Neuron (in vitro differentiated cells): Measurements from ENCODE around the gene EDIL3.
A peak's percentile ranks its signal among the peaks of the same experiment; 100 is the strongest.

Experiments
- H2AFZ ChIP-seq: one replicate; pipeline ENCODE4 v1.6.1; 2013; ENCODE audit warnings: low read depth, mild to moderate bottlenecking, inconsistent platforms, low read length, moderate library complexity
- H3K27me3 ChIP-seq: one replicate; pipeline ENCODE4 v1.6.1; 2013; ENCODE audit warnings: low read length; ENCODE audit not compliant: insufficient read depth
- H3K36me3 ChIP-seq: one replicate; pipeline ENCODE4 v1.6.1; 2013; ENCODE audit warnings: low read length; ENCODE audit not compliant: insufficient read depth
- H3K4me1 ChIP-seq: one replicate; pipeline ENCODE4 v1.6.1; 2013; ENCODE audit warnings: low read length; ENCODE audit not compliant: insufficient read depth
- H3K4me3 ChIP-seq: 2 replicates; pipeline ENCODE4 v1.5.1; 2013; ENCODE audit warnings: mild to moderate bottlenecking, low read length, moderate library complexity
- H3K9me3 ChIP-seq: one replicate; pipeline ENCODE4 v1.6.1; 2013; ENCODE audit warnings: low read length

The EDIL3 gene, protein sequence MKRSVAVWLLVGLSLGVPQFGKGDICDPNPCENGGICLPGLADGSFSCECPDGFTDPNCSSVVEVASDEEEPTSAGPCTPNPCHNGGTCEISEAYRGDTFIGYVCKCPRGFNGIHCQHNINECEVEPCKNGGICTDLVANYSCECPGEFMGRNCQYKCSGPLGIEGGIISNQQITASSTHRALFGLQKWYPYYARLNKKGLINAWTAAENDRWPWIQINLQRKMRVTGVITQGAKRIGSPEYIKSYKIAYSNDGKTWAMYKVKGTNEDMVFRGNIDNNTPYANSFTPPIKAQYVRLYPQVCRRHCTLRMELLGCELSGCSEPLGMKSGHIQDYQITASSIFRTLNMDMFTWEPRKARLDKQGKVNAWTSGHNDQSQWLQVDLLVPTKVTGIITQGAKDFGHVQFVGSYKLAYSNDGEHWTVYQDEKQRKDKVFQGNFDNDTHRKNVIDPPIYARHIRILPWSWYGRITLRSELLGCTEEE

DNA sequence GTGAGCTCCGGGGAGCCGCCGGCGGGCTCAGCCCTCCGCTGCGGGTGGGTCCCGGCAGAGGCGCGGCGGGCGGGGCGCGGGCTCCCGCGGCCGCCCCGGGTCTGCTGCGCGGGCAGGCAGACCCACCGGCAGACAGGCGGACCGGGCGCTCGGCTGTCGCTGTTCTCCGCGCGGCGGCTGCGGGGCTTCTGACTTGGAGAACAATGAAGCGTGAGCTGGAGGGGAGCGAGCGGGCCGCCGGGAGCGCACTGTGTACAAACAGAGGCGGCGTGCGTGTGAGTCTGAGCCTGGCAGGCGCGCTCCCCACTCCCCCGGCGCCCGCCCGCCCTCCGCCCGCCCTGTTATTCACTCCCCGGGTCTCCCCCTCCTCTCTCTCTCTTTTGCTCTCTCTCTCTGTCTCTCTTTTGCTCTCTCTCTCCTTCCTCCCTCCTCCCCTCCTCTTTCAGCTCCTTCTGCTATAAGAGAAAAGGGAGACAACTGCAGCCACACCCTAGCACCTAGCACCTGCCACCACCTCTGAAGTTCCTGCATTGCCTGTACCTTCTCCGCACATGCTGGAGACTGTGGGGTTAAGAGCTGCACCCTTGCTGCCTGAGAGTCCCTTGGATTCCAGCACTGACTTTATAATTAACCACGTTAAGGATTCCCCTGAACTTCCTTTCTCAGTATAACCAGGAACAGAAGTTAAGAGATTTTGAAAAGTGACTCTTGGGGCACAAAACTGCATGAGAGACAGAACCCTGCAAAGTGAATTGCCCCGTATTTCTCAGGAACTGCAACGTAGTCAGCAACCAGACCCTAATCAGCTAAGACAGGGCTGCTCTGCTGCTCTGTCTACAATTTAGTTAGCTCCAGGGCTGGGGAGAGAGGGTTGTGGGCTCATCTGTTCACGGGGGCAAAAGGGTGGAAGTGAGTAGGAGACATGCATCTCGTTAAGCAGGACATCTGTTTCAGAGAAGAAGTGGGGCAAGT is at the start of gene EDIL3:
Gene EDIL3 (minus strand): TSS at position 277 of the 972 bp plus-strand sequence. CDS start 506 bp downstream, outside the sequence.
- H3K4me1 ChIP-seq = peaks cover 23% of the 10 kb centered on the region
- H2AFZ ChIP-seq = peak within 1 kb of the TSS; percentile 100
- no peaks in the 10 kb centered on the region for H3K9me3 ChIP-seq
- H3K36me3 ChIP-seq = no peaks in the 10 kb centered on the region
- peaks cover 41% of the 10 kb centered on the region for H3K27me3 ChIP-seq
- peak within 1 kb of the TSS; percentile 58 for H3K4me3 ChIP-seq

DNA sequence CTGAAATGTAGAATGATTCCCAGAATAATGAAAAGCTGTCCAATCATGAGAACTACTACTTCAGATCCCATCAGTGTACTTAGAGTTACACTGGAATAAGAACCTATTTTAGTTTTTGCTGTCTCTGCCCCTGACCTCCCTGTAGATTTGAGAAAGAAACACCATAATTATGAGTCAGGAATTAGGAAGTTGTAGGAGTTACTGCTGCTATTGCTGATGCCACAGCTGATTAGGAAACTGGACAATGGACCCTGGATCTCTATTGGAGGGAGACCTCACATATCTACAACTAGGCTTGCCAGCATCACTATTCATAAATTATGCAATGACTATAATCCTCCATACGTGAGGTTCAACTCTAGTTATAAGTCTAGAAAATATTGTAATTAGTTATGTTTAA is 48.8 kb upstream of the EDIL3 start:
- Histone ChIP-seq H3K4me3 (no peak overlapping the region), H3K4me1 (no peaks in the 10 kb centered on the region), H3K36me3 (no peaks in the 10 kb centered on the region), H2AFZ (no peak overlapping the region), H3K9me3 (no peaks in the 10 kb centered on the region), H3K27me3 (no peaks in the 10 kb centered on the region)

DNA sequence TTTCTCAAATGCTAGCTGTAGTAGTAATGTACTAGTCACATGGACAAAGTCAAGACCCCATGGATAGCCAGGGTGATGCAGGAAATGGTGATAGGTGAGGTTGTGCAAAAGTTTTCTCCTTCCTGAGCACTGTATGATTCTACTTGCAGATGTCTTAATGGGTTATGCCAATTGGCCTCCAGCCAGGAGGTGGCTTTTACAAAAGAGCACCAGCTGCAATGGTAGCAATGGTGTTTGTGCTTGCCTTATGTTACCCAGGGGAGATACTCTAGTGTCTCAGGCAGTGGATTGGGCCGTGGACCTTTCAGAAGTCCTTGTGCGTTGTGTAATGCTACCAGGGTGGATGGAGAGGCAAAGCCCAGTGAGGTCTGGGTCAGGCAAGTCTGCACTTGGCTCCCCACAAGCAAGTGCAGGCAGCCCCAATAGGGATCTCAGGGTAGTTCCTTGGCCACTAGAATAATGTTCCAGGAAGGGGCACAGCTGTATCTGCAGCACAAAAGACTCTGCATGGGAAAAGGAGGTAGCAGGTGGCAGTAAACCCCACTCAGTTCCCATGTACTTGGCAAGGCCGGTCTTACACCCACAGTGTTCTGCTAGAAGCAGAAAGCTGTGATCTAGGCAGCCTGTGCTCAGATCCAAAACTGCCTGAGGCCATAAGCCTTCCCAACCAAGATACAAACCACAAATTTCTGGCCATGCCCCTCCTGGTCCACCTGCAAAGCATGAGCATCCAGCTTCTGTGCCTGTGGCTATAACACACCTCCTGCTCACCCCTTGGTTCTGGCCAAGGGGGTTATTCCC is 46.4 kb upstream of the EDIL3 start:
- Histone ChIP-seq H3K36me3 (no peaks in the 10 kb centered on the region), H3K9me3 (no peaks in the 10 kb centered on the region), H3K4me1 (no peaks in the 10 kb centered on the region), H3K27me3 (no peaks in the 10 kb centered on the region), H2AFZ (no peak overlapping the region), H3K4me3 (no peak overlapping the region)

DNA sequence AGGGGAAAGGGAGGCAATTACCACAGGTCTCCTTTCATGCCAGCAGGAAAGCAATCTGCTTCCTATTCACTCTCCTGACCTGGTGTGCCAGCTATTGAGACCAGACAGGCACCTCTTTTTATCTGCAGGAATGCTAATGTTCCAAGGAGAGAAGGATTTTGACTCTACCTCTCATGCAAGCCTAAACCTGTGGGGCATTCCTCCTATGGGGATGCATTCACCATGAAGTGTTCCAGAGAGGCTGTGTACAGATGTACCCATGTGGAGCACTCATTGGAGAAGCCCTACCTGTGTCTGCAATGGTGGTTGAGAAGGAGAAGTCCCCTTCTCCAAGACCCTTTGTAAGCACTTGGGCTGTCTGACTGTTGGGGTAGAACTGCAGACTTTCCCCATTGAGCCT is 45.4 kb upstream of the EDIL3 start:
- Histone ChIP-seq H2AFZ (no peak overlapping the region), H3K36me3 (no peaks in the 10 kb centered on the region), H3K4me1 (peaks cover 2% of the 10 kb centered on the region), H3K27me3 (no peaks in the 10 kb centered on the region), H3K9me3 (no peaks in the 10 kb centered on the region), H3K4me3 (no peak overlapping the region)

DNA sequence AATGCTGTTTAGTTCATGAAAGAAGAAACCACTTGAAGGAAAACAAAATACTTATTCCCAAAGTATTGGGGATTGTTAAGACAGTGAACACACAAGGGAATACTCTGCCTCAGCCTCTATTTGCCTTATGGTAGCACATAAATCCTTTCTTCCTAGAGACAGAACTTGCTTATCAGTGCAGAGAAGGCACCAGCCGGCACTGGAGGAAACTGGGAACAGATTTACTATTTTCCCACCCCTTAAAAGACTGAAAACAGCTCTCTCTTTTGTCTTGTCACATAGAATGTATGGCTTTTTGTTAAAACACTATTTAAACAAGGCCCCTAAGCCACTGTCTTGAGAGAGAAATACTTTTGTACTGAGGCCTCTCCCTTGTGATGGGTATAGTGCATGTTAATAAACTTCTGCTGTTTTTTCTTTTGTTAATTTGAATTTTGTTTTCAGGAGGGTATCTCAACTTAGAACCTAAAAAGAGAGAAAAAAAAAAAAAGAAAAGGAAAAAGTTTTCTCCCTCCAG is 40.7 kb upstream of the EDIL3 start:
- Histone ChIP-seq H2AFZ (no peak overlapping the region), H3K9me3 (no peaks in the 10 kb centered on the region), H3K27me3 (no peaks in the 10 kb centered on the region), H3K4me1 (peaks cover 2% of the 10 kb centered on the region), H3K4me3 (no peak overlapping the region), H3K36me3 (no peaks in the 10 kb centered on the region)

DNA sequence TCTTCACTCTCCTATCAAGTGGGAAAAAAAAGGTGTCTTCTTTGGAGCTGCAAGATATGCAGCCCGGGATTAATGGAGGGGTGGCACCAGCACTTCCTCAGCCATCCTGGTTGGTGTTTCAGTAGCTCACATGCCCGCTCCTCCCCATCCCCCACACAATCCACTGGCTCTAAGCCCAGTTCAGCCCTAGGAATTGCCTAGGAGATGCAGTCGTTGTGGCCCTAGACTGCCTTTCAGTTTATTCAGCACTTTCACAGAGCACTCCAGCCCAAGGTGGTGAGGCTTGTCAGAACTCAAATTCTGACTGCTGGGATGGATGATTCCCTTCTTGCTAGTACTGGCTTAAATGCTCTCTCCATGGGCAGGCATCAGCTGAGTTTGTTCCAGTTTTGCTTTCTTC is 35.1 kb upstream of the EDIL3 start:
- Histone ChIP-seq H3K9me3 (no peaks in the 10 kb centered on the region), H2AFZ (no peak overlapping the region), H3K4me3 (no peak overlapping the region), H3K27me3 (no peaks in the 10 kb centered on the region), H3K4me1 (no peaks in the 10 kb centered on the region), H3K36me3 (no peaks in the 10 kb centered on the region)

DNA sequence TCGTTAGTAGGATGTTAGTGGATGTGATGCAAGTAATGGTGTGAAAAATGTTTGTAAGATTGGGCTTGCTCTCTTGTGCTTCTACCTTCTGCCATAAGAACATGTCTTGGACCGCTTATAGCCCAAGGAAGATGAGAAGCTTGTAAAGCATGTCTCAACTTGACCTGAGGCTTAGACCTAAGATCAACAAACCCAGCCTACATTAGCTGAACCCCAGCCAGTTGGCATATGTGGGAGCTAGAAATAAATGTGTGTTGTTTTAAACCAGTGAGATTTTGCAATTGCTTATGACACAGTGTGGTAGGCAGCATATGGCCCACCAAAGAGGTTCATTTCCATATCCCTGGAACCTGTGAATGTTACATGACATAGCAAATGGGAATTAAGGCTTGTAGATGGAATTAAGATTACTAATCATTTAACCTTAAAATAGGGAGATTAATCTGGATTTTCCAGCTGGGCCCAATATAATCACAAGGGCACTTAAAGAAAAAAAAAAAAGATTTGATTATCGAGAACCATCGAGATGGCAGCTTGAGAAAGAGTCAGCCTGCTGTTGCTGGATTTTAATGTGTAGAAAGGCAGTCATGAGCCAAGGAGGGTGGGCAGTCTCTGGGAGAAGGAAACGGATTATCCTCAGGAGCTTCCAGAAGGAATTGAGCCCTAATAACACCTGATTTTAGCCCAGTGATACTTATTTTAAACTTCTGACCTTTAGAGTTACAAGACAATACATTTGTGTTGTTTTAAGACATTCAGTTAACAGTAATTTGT is 27.3 kb upstream of the EDIL3 start:
- H3K4me3 ChIP-seq = no peak overlapping the region
- no peaks in the 10 kb centered on the region for H3K27me3 ChIP-seq
- no peak overlapping the region for H2AFZ ChIP-seq
- H3K36me3 ChIP-seq = no peaks in the 10 kb centered on the region
- H3K4me1 ChIP-seq = no peaks in the 10 kb centered on the region
- no peaks in the 10 kb centered on the region for H3K9me3 ChIP-seq

DNA sequence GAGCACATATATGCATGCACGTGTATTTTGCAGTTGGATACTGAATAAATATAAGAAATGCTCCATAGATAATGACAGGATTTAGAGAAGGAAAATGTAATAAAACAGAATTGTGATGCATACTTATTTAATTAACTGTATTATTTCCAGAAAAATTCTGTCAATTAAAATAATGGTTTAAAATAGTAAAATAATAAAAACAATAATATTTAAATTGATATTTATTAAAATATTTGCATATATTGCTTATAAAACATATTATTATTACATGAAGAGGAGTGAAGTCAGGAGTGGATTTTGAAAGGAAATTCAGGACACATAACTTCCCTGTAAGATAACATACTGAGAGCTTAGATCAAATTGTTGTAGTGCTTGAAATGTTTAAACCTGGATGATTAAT is 21.4 kb upstream of the EDIL3 start:
- H3K4me1 ChIP-seq = no peaks in the 10 kb centered on the region
- no peaks in the 10 kb centered on the region for H3K27me3 ChIP-seq
- H2AFZ ChIP-seq = no peak overlapping the region
- H3K9me3 ChIP-seq = no peaks in the 10 kb centered on the region
- no peaks in the 10 kb centered on the region for H3K36me3 ChIP-seq
- H3K4me3 ChIP-seq = no peak overlapping the region

DNA sequence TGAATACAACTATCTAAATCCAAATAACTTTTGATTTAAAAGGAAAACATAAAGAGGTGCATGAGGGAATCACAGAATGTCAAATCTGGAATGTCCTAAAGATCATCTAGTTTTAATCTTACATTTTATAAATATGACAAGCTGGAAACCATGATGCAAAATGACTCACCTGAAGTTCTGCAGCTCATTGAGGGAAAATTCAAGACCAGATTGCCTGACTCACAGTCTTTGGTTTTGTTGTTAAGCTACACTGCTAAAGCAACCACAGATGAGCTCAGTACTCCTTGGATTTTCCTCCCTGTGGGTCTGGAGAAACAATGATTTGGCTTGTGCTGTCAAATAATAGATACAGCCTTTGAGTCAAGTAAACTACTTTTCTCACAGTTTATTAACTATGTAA is 19.1 kb upstream of the EDIL3 start:
- no peak overlapping the region for H3K4me3 ChIP-seq
- H3K36me3 ChIP-seq = no peaks in the 10 kb centered on the region
- H2AFZ ChIP-seq = no peak overlapping the region
- no peaks in the 10 kb centered on the region for H3K27me3 ChIP-seq
- H3K4me1 ChIP-seq = no peaks in the 10 kb centered on the region
- H3K9me3 ChIP-seq = no peaks in the 10 kb centered on the region

DNA sequence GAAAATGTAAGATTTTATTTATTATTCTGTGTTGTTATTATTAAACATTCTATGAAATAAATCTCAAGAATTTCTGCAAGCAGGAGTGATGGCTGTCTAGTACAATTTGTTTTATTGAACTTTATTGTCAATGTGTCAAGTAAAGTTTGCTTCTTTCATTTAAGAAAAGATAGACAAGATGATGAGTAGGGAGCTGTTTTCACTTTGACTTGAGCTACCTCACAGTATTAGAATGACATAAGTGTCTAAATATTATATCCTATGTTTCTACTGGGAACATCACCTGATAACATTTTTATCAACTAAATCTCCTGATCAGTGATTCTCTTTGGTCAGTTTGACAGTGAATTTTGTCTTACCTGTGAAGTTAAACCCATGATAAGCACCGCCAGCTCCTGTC is 12.7 kb upstream of the EDIL3 start:
- Histone ChIP-seq H3K27me3 (no peaks in the 10 kb centered on the region), H3K9me3 (no peaks in the 10 kb centered on the region), H3K36me3 (no peaks in the 10 kb centered on the region), H3K4me3 (no peak overlapping the region), H2AFZ (no peak overlapping the region), H3K4me1 (no peaks in the 10 kb centered on the region)

DNA sequence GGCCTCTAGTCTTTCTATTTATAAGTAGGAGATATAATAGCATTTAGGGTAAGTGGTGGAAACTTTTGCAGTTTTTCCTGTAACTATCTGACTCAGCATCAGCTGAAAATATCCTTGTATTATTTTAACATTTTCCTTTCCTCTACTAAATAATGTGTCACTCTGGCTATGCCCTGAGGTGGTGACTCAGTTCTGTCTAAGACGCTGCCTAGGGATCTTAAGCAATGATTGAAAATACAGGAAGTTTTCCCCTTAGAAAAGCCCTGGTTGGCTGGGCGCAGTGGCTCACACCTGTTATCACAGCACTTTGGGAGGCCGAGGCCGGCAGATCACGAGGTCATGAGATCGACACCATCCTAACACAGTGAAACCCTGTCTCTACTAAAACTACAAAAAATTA is 9.3 kb upstream of the EDIL3 start:
- H3K9me3 ChIP-seq = no peaks in the 10 kb centered on the region
- no peaks in the 10 kb centered on the region for H3K27me3 ChIP-seq
- no peak overlapping the region for H3K4me3 ChIP-seq
- H3K36me3 ChIP-seq = no peaks in the 10 kb centered on the region
- no peaks in the 10 kb centered on the region for H3K4me1 ChIP-seq
- H2AFZ ChIP-seq = no peak overlapping the region

DNA sequence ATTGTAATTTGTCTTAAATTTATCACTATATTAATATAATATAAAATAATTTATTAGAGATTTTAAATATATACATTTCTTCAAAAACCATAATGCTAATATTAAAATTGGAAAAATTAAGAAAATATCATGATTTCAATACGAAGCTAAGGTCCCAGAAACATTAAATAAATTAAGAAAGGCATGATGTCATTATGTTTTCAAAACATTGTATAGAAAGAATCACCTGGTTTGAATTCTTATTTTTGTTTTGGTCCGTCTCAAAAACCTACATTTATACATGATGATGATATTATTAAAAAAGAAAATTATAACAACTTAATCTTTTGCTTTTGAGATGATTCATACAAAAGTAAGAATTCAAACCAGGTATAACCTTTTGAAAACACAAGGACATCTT is 8.2 kb upstream of the EDIL3 start:
- Histone ChIP-seq H3K27me3 (no peaks in the 10 kb centered on the region), H3K4me3 (no peak overlapping the region), H2AFZ (no peak overlapping the region), H3K9me3 (no peaks in the 10 kb centered on the region), H3K4me1 (no peaks in the 10 kb centered on the region), H3K36me3 (no peaks in the 10 kb centered on the region)
